Kidney (tissue), 14 donors: ENCODE data around the gene HPCAL1. TPM values are rescaled to one million over a fixed set of nuclear protein-coding genes. Genes with fewer than 3 reads are reported as not detected.

Experiments used
- DNase-seq, 5 donors: peaks; one replicate each; pipeline ENCODE4 v3.0.0-alpha.2; 2013 to 2020
- FAIRE-seq: peaks from 2 replicates; lab custom pipeline; 2012; peaks lifted over from hg19 to GRCh38; lab: Jason Lieb, UNC
- H3K27ac ChIP-seq, 2 donors: one replicate each; pipeline ENCODE4 v1.7.0; 2013; ENCODE audit warnings: low read depth in 2 of 2, low read length in 2 of 2, inconsistent platforms in 1 of 2
- H3K27me3 ChIP-seq: one replicate; pipeline ENCODE4 v1.7.1; 2013; ENCODE audit warnings: low read length, inconsistent platforms; ENCODE audit not compliant: control insufficient read depth, insufficient read depth
- H3K36me3 ChIP-seq, 3 donors: one replicate each; pipeline versions ENCODE4 v1.7.0 to v1.7.1; 2013; ENCODE audit warnings: low read length in 3 of 3, control low read depth in 1 of 3, inconsistent platforms in 1 of 3; ENCODE audit not compliant: insufficient read depth in 3 of 3, control insufficient read depth in 2 of 3
- H3K4me1 ChIP-seq, 3 donors: one replicate each; pipeline versions ENCODE4 v1.7.0 to v1.7.1; 2013; ENCODE audit warnings: low read length in 3 of 3, inconsistent platforms in 1 of 3, low read depth in 1 of 3; ENCODE audit not compliant: control insufficient read depth in 2 of 3, insufficient read depth in 2 of 3
- H3K4me3 ChIP-seq, 3 donors: one replicate each; pipeline versions ENCODE4 v1.7.0 to v1.8.1; 2013; ENCODE audit warnings: low read length in 3 of 3, control low read depth in 1 of 3, inconsistent platforms in 1 of 3
- H3K9ac ChIP-seq, 3 donors: one replicate each; pipeline versions ENCODE4 v1.7.0 to v1.7.1; 2013; ENCODE audit warnings: low read length in 3 of 3, control low read depth in 1 of 3, inconsistent platforms in 1 of 3
- H3K9me3 ChIP-seq, 3 donors: one replicate each; pipeline versions ENCODE4 v1.7.0 to v1.7.1; 2013; ENCODE audit warnings: low read length in 3 of 3, control low read depth in 1 of 3, inconsistent platforms in 1 of 3; ENCODE audit not compliant: control insufficient read depth in 2 of 3, insufficient read depth in 1 of 3
- CTCF ChIP-seq: IDR thresholded peaks from 3 replicates; pipeline ENCODE4 v1.5.1; 2012; ENCODE audit warnings: mild to moderate bottlenecking, moderate library complexity, borderline replicate concordance; ENCODE audit not compliant: insufficient read depth; ENCODE audit errors: extremely low read depth
- intact Hi-C: fragments of 100-400 bp; cut with DNase I; formaldehyde crosslinking; loops from one replicate; pipeline ENCODE4 v1.11.1; 2022
- polyA plus RNA-seq: library from polyadenylated mRNA; stranded (reverse); fragments of 350-450 nt; fragmentation: Illumina TruSeq; extraction: RNeasy Lipid Tissue Mini Kit (QIAGEN cat#74804); gene quantifications from one replicate; pipeline ENCODE4 v1.2.3, GENCODE V29; 2014; ENCODE audit warnings: low read depth, low replicate concordance; ENCODE audit not compliant: insufficient read depth
- total RNA-seq: library from RNA; stranded (reverse); fragmentation: NEBNext Ultra II Directional; extraction: Animal tissue kit (Norgen Biotek cat#: 25700); gene quantifications from one replicate; pipeline ENCODE4 v1.2.1, GENCODE V29; 2021
- donor health status: control.
- donor health status: control.
- donor health status: control.
- donor health status: control.
- donor health status: control.
- donor health status: DM: yes; HTN: yes; CAD: no.
- donor health status: Normal renal cell carcinoma (clear cell type).

HPCAL1 gene
- total and polyA plus RNA-seq, 2 donors from 2014 or later = 47.3 to 121 TPM

DNA sequence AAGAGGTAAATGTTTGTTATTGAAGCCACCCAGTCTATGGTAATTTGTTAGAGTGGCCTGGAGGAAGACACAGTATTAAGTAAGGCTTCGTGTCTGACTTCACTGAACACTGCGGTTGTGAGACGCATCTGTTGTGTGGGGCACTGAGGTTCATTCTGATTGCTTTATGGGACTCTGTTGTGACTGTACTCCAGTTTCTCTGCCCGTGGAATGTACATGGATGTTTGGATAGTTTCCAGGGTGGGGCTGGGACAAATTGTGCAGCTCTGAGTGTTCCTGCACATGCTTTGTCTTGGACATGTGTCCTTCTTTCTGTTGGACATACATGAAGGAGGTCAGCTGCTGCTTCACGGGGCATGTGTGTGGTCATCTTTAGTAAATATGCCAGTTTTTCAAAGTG lies 86.9 kb downstream of the HPCAL1 start:
- no peak for FAIRE-seq
- Histone ChIP-seq H3K27me3 (no peaks in the 10 kb centered on the region), H3K27ac (no peak overlapping the region), H3K9ac (no peak overlapping the region), H3K4me3 (no peak overlapping the region), H3K36me3 (no peaks in the 10 kb centered on the region), H3K4me1 (peaks cover 0 to 29% (median 25%) of the 10 kb centered on the region in 3 donors), H3K9me3 (no peaks in the 10 kb centered on the region)
- no peak for TF ChIP-seq CTCF
- intact Hi-C loops = no loop called here
- no peak for DNase-seq

DNA sequence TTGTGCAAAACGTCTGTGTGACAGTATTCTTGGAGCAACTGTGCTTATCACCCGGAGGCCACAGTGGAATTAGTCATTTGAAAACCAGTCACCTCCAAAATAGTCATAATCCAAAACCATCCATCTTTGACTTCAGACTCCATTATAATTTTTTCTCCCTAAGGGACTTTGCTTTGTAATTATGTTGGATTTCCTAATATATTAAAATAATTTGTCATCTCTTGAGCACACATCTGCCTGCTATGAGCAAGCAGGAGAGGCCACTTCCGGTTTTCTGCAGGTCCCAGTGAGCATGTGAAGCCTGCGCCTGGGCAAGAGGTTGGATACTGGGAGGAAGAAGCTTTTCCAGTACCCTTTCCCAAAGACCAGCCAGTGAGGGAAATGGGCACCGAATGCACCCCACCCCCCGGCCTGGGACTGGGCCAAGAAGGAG lies 87.7 kb downstream of the HPCAL1 start:
- Histone ChIP-seq H3K4me3 (no peak overlapping the region), H3K9ac (no peak overlapping the region), H3K4me1 (peaks cover 0 to 26% (median 25%) of the 10 kb centered on the region in 3 donors), H3K27ac (no peak overlapping the region), H3K27me3 (no peaks in the 10 kb centered on the region), H3K36me3 (no peaks in the 10 kb centered on the region), H3K9me3 (no peaks in the 10 kb centered on the region)
- no peak for DNase-seq
- no peak for TF ChIP-seq CTCF
- intact Hi-C loops = no loop called here
- no peak for FAIRE-seq

DNA sequence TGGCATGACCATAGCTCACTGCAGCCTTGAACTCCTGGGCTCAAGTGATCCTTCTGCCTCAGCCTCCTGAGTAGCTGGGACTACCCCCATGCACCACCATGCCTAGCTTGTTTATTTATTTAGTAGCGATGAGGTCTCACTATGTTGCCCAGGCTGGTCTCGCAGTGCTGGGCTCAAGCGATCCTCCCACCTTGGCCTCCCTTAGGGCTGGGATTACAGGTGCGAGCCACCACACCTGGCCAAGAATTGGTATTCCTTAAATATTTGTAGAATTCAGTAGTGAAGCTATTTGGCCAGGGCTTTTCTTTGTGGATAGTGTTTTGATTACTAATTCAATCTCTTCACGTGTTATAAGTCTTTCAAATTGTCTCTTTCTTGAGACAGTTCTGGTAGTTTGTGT lies 89.4 kb downstream of the HPCAL1 start:
- no peak overlapping the region for H3K4me3 ChIP-seq
- intact Hi-C loops = no loop called here
- no peaks in the 10 kb centered on the region for H3K27me3 ChIP-seq
- FAIRE-seq = no peak
- no peak for DNase-seq
- H3K27ac ChIP-seq = no peak overlapping the region
- no peak for TF ChIP-seq CTCF
- H3K36me3 ChIP-seq = no peaks in the 10 kb centered on the region
- no peak overlapping the region for H3K9ac ChIP-seq
- H3K9me3 ChIP-seq = no peaks in the 10 kb centered on the region
- H3K4me1 ChIP-seq = peaks cover 0 to 21% (median 18%) of the 10 kb centered on the region in 3 donors

GRCh38 chr2:10392548-10392947 lies 89.8 kb downstream of the HPCAL1 start:
- DNase-seq (no peak), FAIRE-seq (no peak)
- Histone ChIP-seq H3K4me3 (no peak overlapping the region), H3K9ac (no peak overlapping the region), H3K4me1 (peaks cover 0 to 18% (median 16%) of the 10 kb centered on the region in 3 donors), H3K27ac (no peak overlapping the region), H3K9me3 (no peaks in the 10 kb centered on the region), H3K27me3 (no peaks in the 10 kb centered on the region), H3K36me3 (no peaks in the 10 kb centered on the region)
- intact Hi-C loops = no loop called here
- no peak for TF ChIP-seq CTCF
